Lung (tissue), 12 donors: Measurements from ENCODE around the gene MYH7. TPM values are rescaled to one million over a fixed set of nuclear protein-coding genes. Genes with fewer than 3 reads are reported as not detected.

Experiments
- ATAC-seq: fragments of 200-7000 bp; cut with Tn5 transposase; one replicate; pipeline ENCODE4 v1.9.1; 2020; ENCODE audit warnings: moderate number of reproducible peaks; ENCODE audit not compliant: insufficient read depth, low FRiP score
- DNase-seq, 3 donors: peaks; one replicate each; pipeline ENCODE4 v3.0.0-alpha.2; 2013 to 2017
- H3K27ac ChIP-seq, 2 donors: one replicate each; pipeline ENCODE4 v1.5.1; 2013; ENCODE audit warnings: mild to moderate bottlenecking in 2 of 2, moderate library complexity in 2 of 2, control low read depth in 1 of 2, inconsistent platforms in 1 of 2, low read depth in 1 of 2, low read length in 1 of 2
- H3K27me3 ChIP-seq, 3 donors: one replicate each; pipeline ENCODE4 v1.5.1; 2013; ENCODE audit warnings: low read length in 2 of 3; ENCODE audit not compliant: control insufficient read depth in 3 of 3, insufficient read depth in 3 of 3
- H3K36me3 ChIP-seq, 4 donors: one replicate each; pipeline ENCODE4 v1.5.1; 2013; ENCODE audit warnings: low read length in 4 of 4, mild to moderate bottlenecking in 1 of 4, moderate library complexity in 1 of 4; ENCODE audit not compliant: control insufficient read depth in 4 of 4, insufficient read depth in 4 of 4
- H3K4me1 ChIP-seq, 5 donors: one replicate each; pipeline ENCODE4 v1.5.1; 2013; ENCODE audit warnings: low read length in 5 of 5, mild to moderate bottlenecking in 2 of 5, moderate library complexity in 1 of 5; ENCODE audit not compliant: control insufficient read depth in 5 of 5, insufficient read depth in 5 of 5
- H3K4me3 ChIP-seq: one replicate; pipeline ENCODE4 v1.5.1; 2013; ENCODE audit warnings: mild to moderate bottlenecking, control low read depth, moderate library complexity
- H3K9ac ChIP-seq, 2 donors: one replicate each; pipeline ENCODE4 v1.5.1; 2013; ENCODE audit warnings: low read length in 2 of 2, control low read depth in 1 of 2; ENCODE audit not compliant: insufficient read depth in 1 of 2
- H3K9me3 ChIP-seq, 4 donors: one replicate each; pipeline ENCODE4 v1.5.1; 2013; ENCODE audit warnings: low read length in 3 of 4, mild to moderate bottlenecking in 1 of 4, moderate library complexity in 1 of 4; ENCODE audit not compliant: control insufficient read depth in 4 of 4, insufficient read depth in 3 of 4
- WGBS, 2 donors: extraction: QIAGEN DNeasy Blood & Tissue Kit; methylation state at CpG; one replicate each; pipeline ENCODE4 v1.1.7; 2013; 5-methylcytosine and 5-hydroxymethylcytosine counted together
- polyA plus RNA-seq, 2 donors: library from polyadenylated mRNA; stranded (reverse); fragments of 200-250 nt; gene quantifications; one replicate each; pipeline ENCODE4 v1.2.1, GENCODE V29; 2013
- total RNA-seq, 2 donors: library from RNA; depleted of rRNA in 1 of 2; stranded (reverse); fragments of >200 nt in 1 of 2; gene quantifications; one replicate each; pipeline ENCODE4 v1.2.1, GENCODE V29; 2014 to 2021
- TF ChIP-seq, protein P1 (sequence below): IDR thresholded peaks from 2 replicates; pipeline ENCODE4 v1.5.1; 2012; ENCODE audit warnings: mild to moderate bottlenecking; ENCODE audit errors: control extremely low read depth, extremely low read depth
- donor health status: control.
- donor health status: control.
- donor health status: Bipolar disorder and iron deficiency.
- donor health status: healthy.
- donor health status: DM: yes; HTN: yes; CAD: no.

The MYH7 gene
- total and polyA plus RNA-seq, 4 donors: 0.02 to 0.19 (median 0.09) TPM; not detected in 1

DNA sequence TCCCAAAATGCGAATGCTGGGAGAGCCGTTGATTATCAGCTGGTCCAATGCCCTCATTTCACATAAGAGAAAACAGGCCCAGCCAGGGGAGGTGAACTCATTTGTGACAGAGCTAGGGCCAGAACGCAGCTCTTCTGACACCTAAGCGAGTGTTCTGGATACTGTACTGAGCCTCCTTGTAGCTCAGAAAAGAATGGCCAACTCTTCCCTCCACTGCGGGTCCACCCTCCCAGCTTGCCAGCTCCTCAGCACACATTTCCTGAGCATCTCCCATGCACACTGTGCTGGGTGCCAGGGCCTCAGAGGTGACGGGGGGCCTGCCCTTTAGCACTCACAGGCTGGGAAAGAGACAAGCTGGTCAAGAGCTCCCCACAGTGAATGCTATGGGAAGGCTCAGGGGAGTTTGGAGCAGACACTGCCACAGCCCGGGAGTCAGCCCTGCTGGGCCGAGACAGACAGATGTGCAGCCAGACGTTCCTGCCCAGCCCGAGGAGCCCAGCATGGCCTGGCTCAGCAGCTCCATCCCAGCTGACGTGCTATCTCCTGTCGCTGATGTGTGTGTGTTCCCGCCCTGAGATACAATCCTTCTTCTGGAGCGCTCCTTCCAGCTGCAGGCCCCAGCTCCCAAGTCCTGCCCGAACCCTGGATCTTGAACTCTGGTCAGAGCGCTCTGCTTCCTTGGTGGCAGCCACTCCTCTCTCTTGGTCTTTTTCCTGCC, 55.1 kb downstream of the MYH7 start:
- Histone ChIP-seq H3K27ac (no peak overlapping the region), H3K9me3 (no peaks in the 10 kb centered on the region), H3K27me3 (no peaks in the 10 kb centered on the region), H3K9ac (no peak overlapping the region), H3K4me1 (peaks cover 0 to 12% (median 0%) of the 10 kb centered on the region in 5 donors), H3K36me3 (peaks cover 0 to 6% (median 0%) of the 10 kb centered on the region in 4 donors), H3K4me3 (no peak overlapping the region)
- TF ChIP-seq, protein P1, sequence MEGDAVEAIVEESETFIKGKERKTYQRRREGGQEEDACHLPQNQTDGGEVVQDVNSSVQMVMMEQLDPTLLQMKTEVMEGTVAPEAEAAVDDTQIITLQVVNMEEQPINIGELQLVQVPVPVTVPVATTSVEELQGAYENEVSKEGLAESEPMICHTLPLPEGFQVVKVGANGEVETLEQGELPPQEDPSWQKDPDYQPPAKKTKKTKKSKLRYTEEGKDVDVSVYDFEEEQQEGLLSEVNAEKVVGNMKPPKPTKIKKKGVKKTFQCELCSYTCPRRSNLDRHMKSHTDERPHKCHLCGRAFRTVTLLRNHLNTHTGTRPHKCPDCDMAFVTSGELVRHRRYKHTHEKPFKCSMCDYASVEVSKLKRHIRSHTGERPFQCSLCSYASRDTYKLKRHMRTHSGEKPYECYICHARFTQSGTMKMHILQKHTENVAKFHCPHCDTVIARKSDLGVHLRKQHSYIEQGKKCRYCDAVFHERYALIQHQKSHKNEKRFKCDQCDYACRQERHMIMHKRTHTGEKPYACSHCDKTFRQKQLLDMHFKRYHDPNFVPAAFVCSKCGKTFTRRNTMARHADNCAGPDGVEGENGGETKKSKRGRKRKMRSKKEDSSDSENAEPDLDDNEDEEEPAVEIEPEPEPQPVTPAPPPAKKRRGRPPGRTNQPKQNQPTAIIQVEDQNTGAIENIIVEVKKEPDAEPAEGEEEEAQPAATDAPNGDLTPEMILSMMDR: no peak
- DNase-seq (no peak), ATAC-seq (no peak)
- WGBS, 2 donors: 62 to 83% methylated on average over 16 of the region's 16 CpGs

DNA sequence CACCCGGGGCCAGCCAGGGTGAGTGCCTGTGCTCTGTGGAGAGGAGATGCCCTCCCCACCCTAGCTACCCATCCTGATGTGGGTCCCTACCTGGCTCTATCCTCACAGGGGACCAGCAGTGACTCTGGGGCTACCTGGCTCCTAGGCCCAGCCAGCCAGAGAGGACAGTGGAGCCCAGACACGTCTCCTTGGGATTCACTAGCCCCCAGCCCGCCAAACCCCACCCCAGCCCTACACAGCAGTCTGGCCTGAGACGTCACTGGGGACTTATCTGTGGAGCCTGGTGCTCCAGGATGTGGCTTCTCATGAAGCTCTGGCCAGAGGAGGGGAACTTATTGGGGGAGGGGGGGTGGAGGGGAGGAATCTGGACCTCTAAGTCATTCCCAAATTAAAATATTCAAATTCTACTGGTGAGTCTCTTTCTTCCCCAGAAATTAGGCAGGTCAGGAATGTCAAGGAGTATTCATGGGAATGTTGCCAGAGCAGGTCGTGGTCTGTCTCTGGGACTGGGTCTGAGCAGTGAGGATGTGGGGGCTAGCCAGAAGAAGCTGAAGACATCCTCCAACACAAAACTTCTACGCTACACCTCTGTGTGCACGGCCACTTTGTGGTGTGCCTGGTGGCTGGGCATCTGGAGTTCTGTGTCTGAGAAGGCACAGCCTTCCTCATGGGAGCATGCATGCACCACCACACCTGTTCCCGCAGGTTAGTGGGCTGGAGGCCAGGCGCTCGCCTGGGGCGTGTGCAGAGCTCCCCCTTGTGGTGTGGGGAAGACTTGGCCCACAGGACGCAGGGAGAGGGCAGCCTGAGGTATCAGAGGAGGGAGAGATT, 55.9 kb downstream of the MYH7 start:
- 35 to 39% methylated on average over 12 of the region's 12 CpGs for WGBS, 2 donors

DNA sequence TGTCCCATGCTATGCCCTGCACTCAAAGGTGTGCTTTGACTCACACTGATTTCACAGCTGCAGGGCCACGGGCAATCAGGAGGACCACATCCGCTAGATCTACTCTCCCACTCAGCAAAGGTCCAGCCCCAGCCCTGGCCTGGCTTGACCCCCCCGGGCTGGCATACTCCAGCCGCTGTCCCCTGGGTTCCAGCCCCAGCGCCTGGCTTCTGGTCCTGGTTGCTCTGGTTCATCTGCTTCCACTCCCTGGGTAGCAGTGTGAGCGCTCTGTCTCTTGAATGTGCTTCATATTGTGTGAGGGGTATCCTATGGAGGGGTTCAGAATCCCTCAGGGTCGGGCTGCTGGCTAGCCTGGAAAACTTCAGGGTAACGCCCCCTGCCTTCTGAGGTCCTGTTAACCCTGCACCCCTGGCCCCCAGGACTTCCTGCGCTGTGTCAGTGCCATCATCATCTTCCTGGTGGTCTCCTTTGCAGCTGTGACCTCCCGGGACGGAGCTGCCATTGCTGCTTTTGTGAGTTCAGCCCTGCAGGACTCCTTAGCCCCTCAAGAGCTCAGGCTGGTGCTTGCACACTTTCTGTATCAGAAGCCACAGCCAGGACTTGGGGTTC, 56.7 kb downstream of the MYH7 start:
- Histone ChIP-seq H3K4me3 (no peak overlapping the region), H3K9ac (no peak overlapping the region), H3K36me3 (peaks cover 0 to 4% (median 0%) of the 10 kb centered on the region in 4 donors), H3K9me3 (no peaks in the 10 kb centered on the region), H3K27ac (no peak overlapping the region), H3K27me3 (no peaks in the 10 kb centered on the region), H3K4me1 (peaks cover 0 to 12% (median 0%) of the 10 kb centered on the region in 5 donors)
- DNase-seq (no peak), ATAC-seq (no peak)
- 85 to 87% methylated on average over 11 of the region's 11 CpGs for WGBS, 2 donors
- TF ChIP-seq, protein P1: no peak

More for the DNA sequence above, 55.9 kb downstream of the MYH7 start:
- Histone ChIP-seq H3K4me3 (no peak overlapping the region), H3K9ac (no peak overlapping the region), H3K27ac (no peak overlapping the region), H3K27me3 (no peaks in the 10 kb centered on the region), H3K4me1 (peaks cover 0 to 12% (median 0%) of the 10 kb centered on the region in 5 donors), H3K9me3 (no peaks in the 10 kb centered on the region), H3K36me3 (peaks cover 0 to 6% (median 0%) of the 10 kb centered on the region in 4 donors)
- TF ChIP-seq, protein P1: peak; percentile 87
- ATAC-seq (peak; percentile 68), DNase-seq (peak; percentile 37 to 61 (median 58))
